ENCODE measurements around the gene HOXA2.

DNA sequence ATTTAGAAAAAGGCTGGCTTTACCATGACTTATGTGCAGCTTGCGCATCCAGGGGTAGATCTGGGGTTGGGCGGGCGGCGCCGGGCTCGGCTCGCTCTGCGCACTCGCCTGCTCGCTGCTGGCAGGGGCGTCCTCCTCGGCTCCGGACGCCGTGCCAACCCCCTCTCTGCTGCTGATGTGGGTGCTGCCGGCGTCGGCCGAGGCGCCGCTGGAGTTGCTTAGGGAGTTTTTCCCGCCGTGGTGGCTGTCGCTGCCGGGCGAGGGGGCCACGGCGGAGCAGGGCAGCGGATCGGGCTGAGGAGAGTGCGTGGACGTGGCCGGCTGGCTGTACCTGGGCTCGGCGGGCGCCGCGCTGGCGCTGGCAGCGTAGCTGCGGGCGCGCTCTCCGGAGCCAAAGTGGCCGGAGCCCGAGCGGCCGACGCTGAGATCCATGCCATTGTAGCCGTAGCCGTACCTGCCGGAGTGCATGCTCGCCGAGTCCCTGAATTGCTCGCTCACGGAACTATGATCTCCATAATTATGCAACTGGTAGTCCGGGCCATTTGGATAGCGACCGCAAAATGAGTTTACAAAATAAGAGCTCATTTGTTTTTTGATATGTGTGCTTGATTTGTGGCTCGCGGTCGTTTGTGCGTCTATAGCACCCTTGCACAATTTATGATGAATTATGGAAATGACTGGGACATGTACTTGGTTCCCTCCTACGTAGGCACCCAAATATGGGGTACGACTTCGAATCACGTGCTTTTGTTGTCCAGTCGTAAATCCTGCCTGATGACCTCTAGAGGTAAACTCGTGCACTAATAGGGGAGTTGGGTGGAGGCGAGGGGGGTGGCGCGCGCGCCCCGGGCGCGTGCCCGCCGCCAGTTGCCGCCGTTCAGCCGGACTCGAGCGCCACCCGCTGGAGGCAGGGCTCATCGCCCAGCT is 40.8 kb upstream of the HOXA2 start, which contains the start of gene HOXA5:
- TF ChIP-seq POLR2A (IDR thresholded peaks at IDR 0.05; ENCODE audit: low read depth, low read length) = no peak
- TF ChIP-seq TAF1 (IDR thresholded peaks at IDR 0.05; ENCODE audit: low read depth, low read length) = no peak
- TF ChIP-seq POLR2AphosphoS5 (IDR thresholded peaks at IDR 0.05; ENCODE audit: low read depth, low read length) = no peak
- no peak for TF ChIP-seq SPI1 (IDR thresholded peaks at IDR 0.05; ENCODE audit: low read depth, low read length)
- no peak for TF ChIP-seq PAX5 (IDR thresholded peaks at IDR 0.05; ENCODE audit: insufficient read depth, low read length, severe bottlenecking)
